Measurements from ENCODE around the gene TRAFD1.
"Not testable (repeated sequence)": the region's sequence is repeated elsewhere in the genome, so short reads cannot be mapped to it uniquely, and the experiment has no call there.

The TRAFD1 gene

DNA sequence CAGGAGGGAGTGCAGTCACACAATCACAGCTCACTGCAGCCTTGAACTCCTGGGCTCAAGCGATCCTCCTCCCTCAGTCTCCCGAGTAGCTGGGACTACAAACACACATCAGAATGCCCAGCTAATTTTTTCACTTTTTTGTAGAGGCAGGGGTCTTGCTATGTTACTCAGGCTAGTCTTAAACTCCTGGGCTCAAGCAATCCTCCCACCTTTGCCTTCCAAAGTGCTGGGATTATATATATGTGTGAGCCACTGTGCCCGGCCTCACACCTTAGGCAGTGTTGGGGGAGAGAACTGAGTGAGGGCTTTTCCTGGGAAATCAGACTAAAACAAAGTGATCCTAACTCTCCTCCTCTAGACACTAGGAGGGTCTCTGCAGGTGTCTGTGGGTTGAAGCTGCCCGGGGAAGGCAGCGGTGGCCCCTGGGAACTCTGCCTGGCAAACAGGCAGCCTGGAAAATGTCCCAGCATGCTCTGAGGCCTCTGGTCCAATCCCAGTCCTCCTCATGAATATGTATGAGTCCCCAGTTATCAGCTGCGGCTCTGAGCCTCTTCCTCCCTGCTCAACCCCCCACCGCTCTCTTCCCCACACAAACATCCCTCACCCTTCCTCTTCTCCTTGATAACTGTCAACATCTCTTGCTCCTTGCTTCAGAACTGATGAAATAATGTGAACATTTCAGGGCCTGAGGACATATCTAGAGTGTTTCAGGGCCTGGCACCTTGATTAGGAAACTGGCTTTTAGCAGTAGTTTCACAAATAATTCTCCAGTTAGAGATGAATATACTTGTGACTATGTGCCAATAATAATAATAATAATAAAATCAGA is 8.9 kb upstream of the TRAFD1 start:
- DNase-seq, result peak; percentile 85 to 90

DNA sequence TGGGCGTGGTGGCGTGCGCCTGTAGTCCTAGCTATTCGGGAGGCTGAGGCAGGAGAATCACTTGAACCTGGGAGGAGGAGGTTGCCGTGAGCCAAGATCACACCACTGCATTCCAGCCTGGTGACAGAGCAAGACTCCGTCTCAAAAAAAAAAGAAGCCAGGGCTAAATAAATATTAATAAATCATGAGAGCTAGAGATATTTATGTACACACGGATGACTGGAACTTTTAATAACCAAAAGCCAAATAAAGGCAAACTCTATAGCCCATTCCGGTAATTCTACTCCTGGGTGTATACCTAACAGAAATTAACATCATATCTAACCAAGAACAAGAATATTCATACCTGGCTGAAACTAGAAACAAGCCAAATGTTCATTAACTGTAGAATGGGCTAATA is 7.7 kb upstream of the TRAFD1 start:
- no peak for DNase-seq

DNA sequence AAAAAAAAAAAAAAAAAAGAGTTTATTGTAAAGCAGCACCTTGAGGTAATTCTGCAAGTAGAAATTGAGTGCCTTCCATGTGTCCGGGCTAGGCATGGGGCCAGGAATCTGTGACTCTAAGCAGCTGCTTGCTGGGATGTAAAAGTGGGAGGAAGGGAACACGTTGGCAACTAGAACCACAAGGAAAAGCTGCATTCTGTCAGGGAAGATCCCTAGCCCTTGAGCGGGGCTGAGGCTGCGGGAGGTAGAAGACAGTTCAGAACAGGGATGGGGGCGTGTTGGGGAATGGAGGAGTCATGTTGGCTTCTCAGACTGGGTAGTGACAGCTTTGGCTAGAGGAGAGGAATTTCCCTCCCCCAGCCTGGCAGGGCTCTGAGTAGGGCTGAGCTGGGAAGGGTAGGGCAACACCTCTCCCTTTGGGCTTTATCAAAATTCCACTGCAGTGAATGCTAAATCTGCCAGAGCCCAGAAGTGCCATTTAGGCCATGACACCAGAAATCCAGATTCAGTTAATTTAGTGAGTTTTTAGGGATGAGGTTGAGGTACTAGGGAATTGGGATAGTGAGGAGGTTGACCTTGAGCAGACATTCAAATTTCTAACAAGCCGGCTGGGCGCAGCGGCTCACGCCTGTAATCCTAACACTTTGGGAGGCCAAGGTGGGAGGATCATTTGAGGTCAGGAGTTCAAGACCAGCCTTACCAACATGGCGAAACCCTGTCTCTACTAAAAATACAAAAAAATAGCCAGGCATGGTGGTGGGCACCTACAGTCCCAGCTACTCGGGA is 3.4 kb upstream of the TRAFD1 start:
- DNase-seq, result no peak

DNA sequence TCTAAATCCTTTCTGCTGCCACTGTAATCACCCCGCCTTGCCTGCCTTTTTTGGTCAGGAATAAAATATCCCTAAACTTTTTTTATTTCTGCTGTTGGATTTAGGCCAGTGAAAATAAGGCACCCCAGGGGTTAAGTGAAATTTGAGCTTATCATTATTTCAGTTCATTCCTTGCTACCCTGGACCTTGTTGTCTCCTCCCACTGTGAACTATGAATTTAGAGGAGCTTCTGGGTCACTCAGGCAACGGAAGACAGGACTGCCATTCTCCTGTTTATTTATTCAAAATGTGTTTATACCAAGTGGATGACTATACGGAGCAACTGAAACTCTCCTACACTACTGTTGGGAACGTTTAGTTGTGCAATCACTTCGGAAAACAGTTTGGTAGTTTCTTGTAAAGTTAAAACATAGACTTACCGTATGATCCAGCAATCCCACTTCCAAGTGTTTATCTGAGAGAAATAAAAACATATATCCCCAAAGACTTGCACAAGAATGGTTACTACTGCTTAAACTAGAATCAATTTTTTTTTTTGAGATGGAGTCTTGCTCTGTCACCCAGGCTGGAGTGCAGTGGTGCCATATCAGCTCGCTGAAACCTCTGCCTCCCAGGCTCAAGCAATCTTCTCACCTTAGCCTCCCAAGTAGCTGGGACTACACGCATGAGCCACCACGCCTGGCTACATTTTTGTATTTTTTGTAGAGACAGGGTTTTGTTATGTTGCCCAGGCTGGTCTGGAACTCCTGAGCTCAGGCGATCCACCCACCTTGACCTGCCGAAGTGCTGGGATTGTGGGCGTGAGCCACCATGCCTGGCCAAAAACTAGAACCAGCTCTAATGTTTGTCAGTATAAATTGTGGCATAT is 2.3 kb upstream of the TRAFD1 start:
- DNase-seq, result no peak

DNA sequence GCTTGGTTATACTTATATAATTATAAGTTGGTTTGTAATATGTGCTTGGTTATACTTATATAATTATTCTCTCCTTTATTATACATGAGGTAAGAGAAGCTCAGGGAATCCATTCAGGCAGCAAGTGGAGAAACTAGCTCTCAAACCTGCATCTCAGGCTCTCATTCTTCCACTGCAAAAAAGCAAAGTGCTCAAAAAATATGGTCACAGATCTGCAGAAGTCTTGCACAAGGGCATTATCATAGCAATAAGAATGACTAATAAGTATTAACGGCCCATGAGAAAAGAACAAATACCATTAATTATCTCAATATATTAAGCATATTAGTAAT is 476 bp upstream of the TRAFD1 start:
- no peak for DNase-seq

DNA sequence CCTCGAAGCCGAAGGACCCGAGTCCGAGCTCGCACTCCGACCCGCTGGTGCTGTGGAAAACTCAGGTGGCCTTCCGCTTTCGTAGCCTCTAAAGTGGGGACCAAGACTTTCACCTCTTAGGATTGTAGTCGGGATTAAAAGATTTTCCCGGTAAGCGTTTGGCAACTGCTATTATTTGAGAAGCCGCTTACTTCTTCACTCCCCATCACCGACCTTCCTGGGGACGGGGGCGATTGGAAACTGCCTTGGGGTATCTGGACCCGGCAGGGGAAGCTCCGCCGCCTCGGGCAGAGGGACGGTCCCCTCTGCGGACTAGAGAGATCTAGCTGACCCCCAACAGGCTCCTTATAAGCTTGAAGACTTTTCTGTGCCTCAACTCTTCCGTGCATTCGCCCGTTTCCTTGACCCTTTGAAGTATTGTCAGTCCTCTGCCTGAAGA is 659 bp downstream of the TRAFD1 start:
- no peak for DNase-seq

DNA sequence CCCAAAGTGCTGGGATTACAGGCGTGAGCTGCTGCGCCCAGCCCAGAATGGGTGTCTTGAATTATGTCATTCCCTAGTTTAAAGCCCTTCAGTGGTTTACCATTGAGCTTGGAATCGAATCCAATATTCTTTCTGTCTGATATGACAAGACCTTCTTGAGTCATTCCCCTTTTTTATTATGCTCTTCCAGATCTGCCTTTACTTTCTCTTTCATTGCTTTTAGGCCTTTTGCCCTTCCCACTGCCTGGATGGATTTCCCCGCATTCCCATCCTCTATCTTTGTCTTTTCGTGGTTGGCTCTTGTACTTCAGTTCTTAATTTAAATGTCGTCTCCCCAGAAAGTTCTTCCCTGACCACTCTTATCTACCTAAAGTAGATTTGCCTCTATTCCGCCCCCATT is 1.6 kb downstream of the TRAFD1 start:
- DNase-seq, result no peak

DNA sequence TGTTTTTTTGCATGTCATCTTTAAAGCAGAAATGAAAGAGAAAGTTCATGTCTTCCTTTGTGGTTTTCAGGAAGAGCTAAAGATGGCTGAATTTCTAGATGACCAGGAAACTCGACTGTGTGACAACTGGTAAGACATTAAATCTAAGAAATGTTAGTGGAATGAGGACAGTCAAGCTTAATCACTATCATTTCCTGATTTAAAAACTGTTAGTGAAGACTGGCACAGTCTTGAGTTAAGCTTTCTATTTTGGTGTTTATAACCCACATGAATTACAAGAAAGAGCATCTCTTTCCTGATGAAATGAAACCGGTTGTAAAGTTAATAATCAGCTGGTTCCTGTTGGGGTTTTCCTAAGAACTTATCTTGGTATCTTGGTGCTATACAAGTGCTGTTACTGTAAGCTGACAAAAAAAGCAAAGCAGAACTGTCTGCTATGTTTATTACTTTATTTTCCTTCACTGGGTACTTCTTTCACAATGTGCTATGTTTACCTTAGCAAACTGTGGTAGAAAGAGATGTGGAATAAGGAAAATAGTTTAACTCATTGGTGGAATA is 5.2 kb downstream of the TRAFD1 start:
- DNase-seq, result peak; percentile 64 to 67

DNA sequence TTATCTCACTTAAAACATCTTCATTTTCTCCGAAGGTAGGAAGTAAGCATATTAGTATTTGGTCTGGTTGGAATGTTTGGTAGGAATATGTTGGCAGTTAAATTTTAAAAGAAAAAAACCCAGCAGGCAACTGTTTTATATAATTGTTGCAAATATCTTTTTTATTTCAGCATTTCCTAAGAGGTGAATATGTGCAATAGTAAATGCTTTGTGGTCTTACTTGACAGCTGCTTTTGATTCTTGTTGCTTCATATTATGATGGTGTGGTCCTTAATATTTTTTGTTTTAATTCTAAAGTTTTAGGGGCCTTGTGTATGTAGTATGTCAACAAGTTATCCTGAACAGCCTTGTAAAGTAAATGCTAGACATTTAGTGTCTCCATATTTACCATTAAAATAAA is 6.3 kb downstream of the TRAFD1 start:
- DNase-seq, result no peak

DNA sequence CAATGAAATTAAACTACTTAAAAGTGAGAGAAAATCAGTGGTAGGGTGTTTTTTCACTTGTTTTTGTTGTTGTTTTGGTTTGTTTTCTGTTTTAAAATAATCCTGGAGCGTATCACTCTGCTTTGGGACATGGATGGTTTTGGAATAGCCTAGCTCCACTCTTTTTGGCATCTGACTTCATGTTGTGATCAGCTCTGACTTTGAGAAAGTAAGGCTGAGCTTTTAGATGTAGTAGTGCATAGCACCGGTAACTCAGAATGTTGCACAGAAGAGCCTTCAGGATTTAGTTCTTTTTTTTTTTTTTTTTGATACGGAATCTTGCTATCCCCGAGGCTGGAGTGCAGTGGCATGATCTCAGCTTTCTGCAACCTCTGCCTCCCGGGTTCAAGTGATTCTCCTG is 8.1 kb downstream of the TRAFD1 start:
- no peak for DNase-seq

DNA sequence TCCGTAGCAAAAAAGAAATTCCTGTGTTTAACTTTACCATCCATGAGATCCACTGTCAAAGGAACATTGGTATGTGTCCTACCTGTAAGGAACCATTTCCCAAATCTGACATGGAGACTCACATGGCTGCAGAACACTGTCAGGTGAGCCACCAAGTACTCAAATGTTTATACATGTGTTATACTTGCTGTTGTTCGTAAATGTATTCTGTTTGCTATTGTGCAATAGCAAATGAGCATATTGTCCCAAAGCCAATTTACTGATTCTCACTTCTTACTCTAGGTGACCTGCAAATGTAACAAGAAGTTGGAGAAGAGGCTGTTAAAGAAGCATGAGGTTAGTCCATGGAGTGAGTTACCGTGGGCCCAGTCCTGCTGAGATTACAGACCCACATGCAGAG is 9.4 kb downstream of the TRAFD1 start:
- no peak for DNase-seq

DNA sequence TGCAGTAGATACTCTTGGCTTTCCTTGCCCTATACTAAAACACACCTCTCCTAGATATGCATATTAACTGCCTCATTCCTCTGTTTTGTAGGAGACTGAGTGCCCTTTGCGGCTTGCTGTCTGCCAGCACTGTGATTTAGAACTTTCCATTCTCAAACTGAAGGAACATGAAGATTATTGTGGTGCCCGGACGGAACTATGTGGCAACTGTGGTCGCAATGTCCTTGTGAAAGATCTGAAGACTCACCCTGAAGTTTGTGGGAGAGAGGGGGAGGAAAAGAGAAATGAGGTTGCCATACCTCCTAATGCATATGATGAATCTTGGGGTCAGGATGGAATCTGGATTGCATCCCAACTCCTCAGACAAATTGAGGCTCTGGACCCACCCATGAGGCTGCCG is 15.4 kb downstream of the TRAFD1 start:
- no peak for DNase-seq

DNA sequence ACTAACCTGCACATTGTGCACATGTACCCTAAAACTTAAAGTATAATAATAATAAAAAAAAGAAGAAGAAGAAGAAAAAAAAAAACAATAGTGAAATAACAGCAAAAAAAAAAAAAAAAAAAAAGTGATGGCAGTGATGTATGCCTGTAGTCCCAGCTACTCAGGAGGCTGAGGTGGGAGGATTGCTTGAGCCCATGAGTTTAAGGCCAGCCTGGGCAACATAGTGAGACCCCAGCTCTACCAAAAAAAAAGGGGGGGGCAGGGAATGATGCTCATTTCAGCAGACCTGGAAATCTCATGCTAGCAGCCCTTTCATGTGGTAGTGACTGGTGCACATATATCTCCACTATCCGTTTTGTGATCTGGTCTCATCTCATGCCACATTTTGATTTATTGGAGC is 20.8 kb downstream of the TRAFD1 start:
- DNase-seq, result no peak

DNA sequence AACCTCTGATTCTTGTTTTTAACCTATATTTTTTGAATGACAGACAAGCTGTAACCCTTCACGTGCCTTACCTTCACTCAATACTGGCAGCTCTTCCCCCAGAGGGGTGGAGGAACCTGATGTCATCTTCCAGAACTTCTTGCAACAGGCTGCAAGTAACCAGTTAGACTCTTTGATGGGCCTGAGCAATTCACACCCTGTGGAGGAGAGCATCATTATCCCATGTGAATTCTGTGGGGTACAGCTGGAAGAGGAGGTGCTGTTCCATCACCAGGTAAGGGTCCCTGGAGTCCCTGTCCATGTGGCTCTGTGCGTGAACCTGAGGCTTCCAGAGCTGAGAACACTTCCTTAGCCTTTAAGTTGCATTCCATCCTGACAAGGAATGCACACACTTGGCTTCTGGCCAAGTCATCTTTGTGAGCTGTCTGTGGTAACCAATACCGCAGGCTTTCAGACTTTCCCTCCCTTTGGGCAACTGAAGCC is 22.7 kb downstream of the TRAFD1 start:
- DNase-seq, result no peak

DNA sequence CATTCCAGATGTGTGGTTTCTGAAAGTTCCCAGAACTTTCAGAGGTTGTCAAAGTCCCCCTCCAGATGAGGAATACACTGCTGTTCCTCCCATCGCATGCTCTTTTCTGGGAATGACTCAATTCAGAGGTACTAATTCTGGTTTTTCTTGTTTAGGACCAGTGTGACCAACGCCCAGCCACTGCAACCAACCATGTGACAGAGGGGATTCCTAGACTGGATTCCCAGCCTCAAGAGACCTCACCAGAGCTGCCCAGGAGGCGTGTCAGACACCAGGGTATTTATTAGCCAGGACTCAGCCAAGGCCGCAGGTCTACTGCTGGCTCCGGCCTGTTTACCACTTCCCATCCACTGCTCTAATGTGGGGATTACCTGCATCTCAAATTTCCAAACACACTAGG is 24.2 kb downstream of the TRAFD1 start:
- DNase-seq, result no peak

DNA sequence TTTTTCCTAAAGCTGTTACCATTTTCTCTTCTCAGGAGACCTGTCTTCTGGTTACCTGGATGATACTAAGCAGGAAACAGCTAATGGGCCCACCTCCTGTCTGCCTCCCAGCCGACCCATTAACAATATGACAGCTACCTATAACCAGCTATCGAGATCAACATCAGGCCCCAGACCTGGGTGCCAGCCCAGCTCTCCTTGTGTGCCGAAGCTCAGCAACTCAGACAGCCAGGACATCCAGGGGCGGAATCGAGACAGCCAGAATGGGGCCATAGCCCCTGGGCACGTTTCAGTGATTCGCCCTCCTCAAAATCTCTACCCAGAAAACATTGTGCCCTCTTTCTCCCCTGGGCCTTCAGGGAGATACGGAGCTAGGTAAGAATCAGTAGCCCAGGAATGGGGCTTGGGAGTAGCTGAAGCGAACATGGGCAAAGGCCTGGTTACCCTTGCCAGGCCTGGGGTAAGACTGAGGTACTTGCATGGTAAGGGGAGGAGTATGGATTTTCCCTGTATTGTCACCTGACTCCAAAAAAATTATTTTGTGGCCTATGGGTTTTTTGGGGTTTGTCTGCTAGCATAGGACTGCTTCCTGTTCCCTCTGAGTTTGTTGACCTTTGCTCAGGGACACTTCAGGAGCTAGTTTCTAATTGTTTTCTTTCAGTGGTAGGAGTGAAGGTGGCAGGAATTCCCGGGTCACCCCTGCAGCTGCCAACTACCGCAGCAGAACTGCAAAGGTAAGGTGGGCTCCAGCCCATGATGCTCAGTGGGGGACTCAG is 26.6 kb downstream of the TRAFD1 start:
- DNase-seq, result no peak

DNA sequence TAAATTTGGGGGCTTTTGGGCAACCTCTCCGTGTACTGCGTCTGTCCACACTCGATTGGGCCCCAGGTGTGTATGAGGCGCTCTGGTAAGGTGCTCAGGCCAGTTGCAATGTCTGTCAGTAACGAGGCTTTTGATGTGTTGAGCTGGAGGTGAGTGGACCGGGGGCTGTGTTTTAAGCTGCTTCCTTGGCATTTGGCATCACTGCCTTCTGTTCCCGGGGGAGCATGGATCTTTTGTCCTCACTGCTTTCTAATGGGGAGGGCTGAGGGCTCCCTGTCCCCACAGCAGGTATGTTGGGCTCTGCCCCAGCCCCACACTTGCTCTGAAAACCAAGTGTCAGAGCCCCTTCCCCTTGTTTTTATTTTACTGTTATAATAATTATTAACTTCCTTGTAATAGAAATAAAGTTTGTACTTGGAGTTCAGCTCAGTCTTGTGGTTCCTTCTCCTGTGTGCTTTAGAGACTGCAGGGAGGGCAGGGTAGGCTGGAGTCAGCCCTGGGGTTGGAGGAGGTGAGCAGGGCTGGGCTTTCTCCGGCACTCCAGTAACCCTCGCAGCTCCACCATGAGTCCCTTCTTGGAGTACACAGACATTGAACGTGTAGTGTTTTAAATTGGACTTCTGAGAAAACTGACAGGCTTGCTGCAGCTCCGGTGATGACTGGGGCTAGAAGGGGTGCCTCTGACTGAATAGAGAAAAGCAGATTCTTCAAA is 28.0 kb downstream of the TRAFD1 start:
- DNase-seq, result no peak

DNA sequence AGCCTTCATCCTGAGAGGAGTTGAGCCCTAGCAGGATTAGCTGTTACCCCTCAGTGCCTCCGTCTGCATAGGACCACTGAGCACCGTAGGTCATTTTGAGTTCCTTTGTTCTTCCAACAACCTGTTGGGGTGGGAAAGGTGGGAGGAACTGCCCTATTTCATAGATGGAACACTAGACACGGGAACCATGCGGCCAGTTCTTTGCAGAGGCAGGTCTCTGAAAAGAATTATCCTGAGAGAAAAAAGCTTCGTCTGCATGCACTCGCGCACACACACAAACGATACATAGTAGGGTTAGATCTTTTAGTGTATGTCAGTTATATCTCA is 28.5 kb downstream of the TRAFD1 start:
- DNase-seq, result no peak

DNA sequence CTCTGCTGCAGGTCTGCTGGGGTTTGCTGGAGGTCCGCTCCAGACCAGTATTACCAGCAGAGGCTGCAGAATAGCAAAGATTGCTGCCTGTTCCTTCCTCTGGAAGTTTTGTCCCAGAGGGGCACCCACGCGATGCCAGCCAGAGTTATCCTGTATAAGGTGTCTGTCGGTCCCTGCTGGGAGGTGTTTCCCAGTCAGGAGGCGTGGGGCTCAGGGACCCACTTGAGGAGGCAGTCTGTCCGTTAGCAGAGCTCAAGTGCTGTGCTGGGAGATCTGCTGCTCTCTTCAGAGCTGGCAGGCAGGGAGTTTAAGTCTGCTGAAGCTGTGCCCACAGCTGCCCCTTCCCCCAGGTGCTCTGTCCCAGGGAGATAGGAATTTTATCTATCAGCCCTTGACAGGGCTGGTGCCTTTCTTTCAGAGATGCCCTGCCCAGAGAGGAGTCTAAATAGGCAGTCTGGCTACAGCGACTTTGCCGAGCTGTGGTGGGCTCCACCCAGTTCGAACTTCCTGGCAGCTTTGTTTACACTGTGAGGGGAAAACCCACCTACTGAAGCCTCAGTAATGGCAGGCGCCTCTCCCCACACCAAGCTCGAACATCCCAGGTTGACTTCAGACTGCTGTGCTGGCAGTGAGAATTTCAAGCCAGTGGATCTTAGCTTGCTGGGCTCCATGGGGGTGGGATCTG is 33.2 kb downstream of the TRAFD1 start:
- not testable (repeated sequence) for DNase-seq

DNA sequence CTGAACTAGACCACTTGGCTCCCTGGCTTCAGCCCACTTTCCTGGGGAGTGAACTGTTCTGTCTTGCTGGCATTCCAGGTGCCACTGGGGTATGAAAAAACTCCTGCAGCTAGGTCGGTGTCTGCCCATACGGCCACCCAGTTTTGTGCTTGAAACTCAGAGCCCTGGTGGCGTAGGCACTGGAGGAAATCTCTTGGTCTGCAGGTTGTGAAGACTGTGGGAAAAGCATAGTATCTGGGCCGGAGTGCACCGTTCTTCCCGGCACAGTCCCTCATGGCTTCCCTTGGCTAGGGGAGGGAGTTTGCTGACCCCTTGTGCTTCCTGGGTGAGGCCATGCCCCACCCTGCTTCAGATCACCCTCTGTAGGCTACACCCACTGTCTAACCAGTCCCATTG is 33.8 kb downstream of the TRAFD1 start:
- no peak for DNase-seq

DNA sequence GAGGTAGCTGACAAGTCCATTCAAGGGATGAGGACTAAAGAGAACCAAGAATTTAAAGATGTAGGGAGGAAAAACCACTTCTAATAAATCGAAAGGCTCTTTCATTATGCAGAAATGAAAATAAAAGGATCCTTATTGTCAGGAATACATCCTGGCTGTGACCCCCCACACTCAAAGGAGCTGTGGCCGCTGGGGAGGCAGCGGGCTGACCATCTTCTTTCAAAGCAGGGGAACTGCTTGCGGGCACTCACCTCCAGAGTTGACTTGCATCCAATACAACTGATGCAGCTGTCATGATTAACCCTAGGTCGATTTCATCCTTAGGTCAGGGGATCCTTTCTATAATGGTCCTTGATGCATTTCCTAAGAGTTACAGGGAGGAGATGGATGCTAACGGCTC is 35.3 kb downstream of the TRAFD1 start:
- DNase-seq, result no peak
